AG09309 (cell line): Measurements from ENCODE around the gene ATXN10.

Source experiments
- DNase-seq: peaks from one replicate; pipeline ENCODE4 v3.0.0-alpha.2; 2010; ENCODE audit warnings: low read depth
- H3K4me3 ChIP-seq: 2 replicates; pipeline ENCODE4 v1.5.1; 2011; ENCODE audit warnings: mild to moderate bottlenecking, low read depth, low read length, moderate library complexity; ENCODE audit not compliant: control insufficient read depth
- TF ChIP-seq, protein P1 (sequence below): IDR thresholded peaks from 2 replicates; pipeline ENCODE4 v1.5.1; 2011; ENCODE audit warnings: mild to moderate bottlenecking, low read depth, low read length, inconsistent platforms; ENCODE audit not compliant: insufficient read depth, control insufficient read depth; ENCODE audit errors: missing control alignments

ATXN10 gene

DNA sequence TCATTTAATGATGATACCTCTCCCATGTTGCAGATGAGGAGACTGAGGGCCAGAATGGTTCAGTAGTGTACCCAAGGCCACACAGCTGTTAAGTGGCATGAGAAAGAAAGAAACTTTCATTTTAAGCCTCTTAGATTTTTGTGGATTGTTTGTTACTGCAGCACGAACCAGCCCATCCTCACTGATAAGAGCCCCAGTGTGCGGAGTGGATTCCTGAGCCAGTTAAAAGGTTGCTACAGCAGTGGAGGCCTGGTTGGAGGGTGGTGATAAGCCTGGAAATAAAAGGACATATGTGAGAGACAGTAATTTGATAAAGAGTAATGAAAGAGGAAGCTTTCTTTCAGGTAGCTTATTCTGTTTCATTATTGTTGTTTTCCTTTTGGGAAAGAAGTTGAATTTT is 89.0 kb downstream of the ATXN10 start:
- no peak for DNase-seq
- TF ChIP-seq, protein P1, sequence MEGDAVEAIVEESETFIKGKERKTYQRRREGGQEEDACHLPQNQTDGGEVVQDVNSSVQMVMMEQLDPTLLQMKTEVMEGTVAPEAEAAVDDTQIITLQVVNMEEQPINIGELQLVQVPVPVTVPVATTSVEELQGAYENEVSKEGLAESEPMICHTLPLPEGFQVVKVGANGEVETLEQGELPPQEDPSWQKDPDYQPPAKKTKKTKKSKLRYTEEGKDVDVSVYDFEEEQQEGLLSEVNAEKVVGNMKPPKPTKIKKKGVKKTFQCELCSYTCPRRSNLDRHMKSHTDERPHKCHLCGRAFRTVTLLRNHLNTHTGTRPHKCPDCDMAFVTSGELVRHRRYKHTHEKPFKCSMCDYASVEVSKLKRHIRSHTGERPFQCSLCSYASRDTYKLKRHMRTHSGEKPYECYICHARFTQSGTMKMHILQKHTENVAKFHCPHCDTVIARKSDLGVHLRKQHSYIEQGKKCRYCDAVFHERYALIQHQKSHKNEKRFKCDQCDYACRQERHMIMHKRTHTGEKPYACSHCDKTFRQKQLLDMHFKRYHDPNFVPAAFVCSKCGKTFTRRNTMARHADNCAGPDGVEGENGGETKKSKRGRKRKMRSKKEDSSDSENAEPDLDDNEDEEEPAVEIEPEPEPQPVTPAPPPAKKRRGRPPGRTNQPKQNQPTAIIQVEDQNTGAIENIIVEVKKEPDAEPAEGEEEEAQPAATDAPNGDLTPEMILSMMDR: no peak
- H3K4me3 ChIP-seq: no peak overlapping the region

DNA sequence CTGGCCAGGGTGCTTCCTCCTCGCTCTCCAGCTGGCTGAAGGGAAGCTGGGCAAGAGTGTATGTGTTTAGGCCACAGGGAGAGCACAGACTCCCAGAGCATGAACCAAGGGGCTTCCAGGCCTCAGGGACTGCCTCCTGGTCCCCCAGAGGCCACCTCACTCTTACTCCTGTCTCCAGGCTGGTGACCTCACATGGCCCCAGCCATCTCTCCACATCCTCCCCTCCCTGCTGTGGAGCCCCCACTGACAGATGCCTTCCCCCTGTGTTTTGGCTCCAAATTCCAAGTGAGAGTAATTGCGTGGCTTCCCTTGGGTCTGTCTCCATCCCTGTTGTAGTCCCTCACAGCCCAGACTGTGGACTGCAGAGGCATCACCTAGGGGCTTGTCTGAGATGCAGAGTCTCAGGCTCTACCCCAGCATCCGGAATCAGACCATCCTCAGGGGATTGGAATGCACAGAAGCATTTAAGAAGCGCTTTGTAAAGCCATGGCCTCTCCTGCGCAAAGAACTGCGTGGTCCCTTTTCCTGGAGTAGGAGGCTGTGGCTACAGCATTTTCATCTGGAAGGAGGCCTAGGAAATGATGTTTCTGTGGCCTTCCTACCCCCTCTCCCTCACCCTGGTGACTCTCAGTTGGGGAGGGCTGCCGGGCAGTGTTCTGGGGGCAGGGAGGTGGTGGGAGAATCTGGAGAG is 91.1 kb downstream of the ATXN10 start:
- TF ChIP-seq, protein P1: no peak
- H3K4me3 ChIP-seq: no peak overlapping the region
- DNase-seq: no peak

DNA sequence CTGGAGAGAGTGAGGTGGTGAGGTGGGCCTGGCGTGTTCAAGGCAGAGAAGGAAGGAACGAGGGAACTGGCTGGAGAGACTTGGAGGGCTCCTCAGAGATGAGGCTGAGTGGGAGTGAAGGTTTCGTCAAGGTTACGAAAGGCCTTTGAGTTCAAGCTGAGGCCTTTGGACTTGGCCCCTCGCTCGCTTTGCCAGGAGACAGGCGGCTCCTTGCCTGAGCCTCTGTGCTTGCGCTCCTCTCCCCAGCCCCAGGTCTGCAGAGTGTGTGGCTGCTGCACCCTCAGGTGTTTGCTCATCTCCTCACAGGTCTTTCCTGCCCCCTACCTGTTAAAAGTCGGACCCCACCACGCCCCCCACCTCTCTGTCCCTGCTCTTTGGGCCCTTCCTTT is 91.6 kb downstream of the ATXN10 start:
- TF ChIP-seq, protein P1: no peak
- no peak overlapping the region for H3K4me3 ChIP-seq
- no peak for DNase-seq

DNA sequence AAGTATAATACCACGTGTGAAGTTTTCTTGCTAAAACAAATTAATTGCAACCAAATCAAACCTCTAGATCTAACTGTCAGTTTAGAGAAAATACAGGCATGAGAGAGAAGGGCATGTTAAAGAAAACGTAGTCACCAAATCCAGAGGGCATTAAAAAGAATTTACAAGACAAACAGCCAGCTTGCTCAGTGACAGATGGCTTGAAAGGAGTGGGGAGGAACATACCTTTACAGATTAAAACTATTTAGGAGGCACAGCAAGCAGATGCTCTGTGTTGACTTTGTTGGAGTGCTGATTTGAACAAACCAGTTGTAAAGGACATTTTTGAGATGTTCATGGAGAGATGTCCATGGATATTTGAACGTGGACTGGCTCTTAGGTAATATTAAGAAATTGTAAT is 96.9 kb downstream of the ATXN10 start:
- DNase-seq: no peak
- H3K4me3 ChIP-seq: no peak overlapping the region
- TF ChIP-seq, protein P1: no peak

DNA sequence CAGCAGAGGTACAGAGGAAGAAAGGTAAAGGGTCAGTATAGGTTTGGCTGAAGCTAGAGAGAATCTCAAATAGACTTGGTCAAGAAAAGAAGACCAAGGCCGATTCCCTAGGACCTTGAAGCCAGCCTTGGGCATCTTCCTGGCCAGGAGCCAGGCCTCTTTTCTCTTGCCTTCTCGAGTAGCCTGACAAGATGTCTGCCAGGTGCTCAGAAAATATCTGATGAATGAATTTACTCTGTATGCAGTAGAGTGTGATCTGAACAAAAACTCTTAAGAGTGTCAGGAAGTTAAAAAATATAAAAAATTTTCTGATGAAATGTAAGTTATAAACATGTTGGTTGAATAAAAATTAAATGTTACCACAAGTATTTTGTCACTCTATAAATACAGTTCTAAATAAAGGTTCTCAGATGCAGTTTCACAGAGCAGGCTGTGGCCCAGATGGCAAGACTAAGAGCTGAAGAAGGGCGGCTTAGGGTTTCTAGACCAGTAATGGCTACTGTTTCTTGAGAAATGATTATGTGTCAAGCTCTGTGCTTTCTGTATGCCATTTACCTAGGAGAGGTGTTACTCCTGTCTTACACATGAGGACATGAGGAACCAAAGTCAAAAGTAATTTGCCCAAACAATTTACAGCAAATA is 98.1 kb downstream of the ATXN10 start:
- TF ChIP-seq, protein P1: no peak
- no peak overlapping the region for H3K4me3 ChIP-seq
- peak; percentile 11 for DNase-seq

DNA sequence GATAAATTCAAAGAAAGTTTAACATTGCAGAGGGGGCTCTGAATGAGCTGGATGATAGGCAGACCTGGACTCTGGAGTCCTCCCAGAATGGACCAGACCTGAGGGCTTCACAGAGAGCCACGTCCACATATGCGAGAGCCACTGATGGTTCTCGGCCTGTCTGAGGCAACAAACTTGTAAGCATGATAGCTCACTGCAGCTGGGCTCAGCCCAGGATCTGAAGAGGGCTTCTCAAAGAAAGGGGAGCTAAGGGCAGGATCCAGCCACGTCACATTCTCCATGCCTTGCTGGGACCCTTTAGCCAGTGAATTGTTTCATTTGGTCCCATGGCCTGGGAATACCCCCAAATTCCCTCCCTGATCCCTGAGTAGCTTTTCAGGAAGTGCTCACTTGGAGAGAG is 98.9 kb downstream of the ATXN10 start:
- H3K4me3 ChIP-seq: no peak overlapping the region
- no peak for DNase-seq
- TF ChIP-seq, protein P1: no peak
